ENCODE measurements around the gene TUSC2.

The TUSC2 gene

DNA sequence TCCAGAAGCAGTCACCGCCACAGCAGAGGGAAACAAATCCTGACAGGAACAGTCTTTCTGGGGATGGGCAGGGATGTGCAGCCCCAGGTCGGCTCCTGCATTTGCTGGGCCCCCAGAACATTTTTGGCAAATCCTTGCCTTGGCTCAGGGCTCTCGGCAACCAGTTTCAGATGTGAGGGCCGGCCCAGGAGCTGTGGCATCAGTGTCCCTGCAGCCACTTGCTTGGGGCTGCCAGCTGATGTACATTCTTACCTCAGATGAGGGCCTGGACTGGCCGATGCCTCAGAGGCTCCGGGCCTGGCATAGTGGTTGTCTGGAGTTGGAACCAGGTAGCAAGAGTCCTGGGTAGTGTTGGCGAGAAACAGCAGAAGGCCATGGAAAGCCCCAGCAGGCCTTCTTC is 26.8 kb upstream of the TUSC2 start:
- no peak for DNase-seq
- ATAC-seq = no peak

DNA sequence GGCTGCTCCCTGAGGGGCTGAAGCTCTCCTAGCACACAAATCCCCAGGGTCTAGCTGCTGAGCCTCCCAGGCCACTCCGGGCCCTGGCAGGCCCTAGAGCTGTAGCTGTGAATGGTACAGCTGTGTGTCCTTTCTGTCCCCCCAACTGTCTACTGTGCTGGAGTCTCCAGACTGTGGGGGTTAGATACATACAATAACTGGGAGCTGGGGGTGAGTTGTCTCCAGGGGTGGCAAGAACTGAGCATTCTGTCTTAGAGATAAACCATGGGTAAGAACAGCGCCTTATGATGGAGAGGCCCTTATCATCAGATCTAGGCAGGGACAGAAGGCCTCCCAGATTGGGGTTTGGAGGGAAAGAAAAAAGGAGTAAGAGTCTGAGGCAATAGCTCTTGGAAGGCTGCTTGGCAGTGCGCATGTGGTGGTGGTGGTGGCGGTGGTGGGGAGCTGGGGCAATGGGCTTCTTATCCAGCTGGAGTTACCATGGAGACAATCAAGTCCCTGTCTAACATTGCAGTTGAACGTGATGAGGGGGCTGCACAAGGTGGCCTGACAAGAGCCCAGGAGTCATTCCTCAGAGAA is 26.3 kb upstream of the TUSC2 start:
- no peak for ATAC-seq
- no peak for DNase-seq

- DNase-seq (no peak), ATAC-seq (no peak)
These were observed 25.4 kb upstream of the TUSC2 start for GRCh38 chr3:50353245-50354004.

- no peak for ATAC-seq
- DNase-seq = no peak
These were observed 24.8 kb upstream of the TUSC2 start for GRCh38 chr3:50352781-50353180.

DNA sequence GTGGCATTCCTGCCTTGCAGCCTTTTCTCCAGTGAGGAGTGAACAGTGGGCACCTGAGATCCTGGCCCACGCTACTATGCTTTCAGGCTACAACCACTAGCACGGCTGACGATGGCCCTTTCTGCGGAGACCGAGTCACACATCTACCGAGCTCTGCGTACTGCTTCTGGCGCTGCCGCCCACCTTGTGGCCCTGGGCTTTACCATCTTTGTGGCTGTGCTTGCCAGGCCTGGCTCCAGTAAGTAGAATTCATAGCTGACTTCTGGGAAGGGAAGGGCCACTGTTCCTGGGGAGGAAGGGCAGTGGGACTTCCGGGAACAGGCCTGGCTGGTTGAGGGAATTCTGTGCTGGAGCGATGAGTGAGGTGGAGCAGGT is 23.3 kb upstream of the TUSC2 start:
- DNase-seq (no peak), ATAC-seq (no peak)

DNA sequence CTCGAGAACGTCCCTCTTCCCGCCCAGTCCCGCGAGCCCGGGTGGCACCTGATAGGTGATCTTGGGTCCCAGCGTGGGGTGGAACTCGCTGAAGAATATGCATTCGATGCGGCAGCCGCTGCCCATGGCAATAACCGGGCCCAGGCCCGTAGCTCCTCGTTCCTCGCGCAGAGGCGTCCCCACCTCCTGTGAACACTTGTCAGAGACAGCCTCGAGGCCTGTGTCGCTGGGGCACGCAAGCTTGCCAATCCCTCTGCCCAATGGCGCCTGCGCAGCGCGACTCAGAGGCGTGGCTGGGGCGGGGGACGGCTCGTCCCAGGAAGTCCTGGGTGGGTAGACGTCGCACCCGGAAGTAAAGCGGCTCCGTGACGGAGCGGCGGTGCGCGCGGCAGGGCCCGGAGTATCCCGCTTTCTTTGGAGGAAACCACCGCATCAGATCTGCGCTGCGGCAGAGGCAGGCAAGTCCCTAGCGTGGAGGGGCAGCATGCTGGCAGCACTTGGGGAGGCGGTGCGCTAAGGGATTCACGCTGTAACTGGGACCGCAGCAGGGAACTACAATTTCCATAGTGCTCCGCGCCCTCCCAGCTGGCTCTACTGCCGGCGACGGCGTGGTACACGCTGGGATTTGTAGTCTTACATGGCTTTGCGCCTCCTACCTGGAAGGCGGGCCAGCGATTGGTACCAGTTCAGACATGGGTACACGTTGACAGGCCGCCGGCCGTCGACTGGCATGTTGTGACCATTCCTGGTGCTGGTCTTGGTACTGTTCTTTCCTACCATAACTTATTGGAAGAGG is 22.7 kb upstream of the TUSC2 start, which contains the start of the genes CYB561D2 and NPRL2:
Gene CYB561D2 (plus strand): TSS at position 336 of the 796 bp plus-strand sequence. CDS start 572 bp downstream, outside the sequence.
Gene NPRL2 (minus strand): TSS at position 249 of the 796 bp plus-strand sequence. CDS start 123 bp downstream, at position 126.
- peak; percentile 99 for DNase-seq
- peak; percentile 91 for ATAC-seq

DNA sequence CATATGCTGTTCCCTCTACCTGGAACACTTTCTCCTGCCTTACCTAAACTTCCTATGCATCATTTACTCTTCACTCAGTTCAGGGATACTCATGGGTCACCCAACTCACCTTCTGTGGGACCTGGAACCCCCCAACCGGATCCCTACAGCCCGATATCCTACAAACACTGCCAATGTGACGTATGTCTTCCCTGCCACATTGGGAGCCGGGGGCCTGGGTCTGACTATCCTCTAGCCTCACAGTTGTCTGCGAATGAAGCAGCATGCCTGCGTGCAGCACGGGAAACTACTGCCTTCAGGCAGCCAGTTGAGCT is 22.1 kb upstream of the TUSC2 start:
- ATAC-seq (no peak), DNase-seq (no peak)

DNA sequence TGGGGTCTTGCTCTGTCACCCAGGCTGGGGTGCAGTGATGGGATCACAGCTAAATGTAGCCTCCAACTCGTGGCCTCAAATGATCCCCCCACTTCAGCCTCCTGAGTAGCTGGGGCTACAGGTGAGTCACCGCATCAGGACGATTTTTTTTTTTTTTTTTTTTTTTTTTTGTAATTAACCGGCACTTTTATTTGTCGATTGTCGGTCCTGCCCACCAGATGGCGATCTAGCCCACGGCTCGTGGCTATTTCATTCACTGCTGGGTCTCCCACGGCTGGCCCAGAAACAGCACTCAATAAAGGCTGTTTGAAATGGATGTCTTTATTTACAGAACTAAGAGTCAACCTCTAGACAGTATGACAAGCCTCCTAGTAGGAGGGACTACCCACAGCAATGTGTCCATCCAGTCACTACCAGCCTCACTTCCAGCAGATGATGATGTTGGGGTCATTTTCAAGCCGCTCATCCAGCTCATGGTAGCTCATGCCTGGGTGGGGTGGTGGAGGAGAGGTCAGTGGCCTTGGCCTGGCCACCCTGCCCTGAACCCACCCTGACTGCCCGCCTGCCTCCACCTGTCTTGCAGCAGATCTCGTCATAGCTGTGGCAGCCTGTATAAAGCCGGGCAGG is 19.3 kb upstream of the TUSC2 start:
- ATAC-seq (no peak), DNase-seq (peak; percentile 76)

GRCh38 chr3:50345586-50346234 is 17.7 kb upstream of the TUSC2 start, which contains the start of gene ZMYND10:
Gene ZMYND10 (minus strand): TSS chr3:50345732. CDS start chr3:50345579, 153 bp downstream.
- peak; percentile 11 for ATAC-seq
- peak; percentile 82 for DNase-seq

DNA sequence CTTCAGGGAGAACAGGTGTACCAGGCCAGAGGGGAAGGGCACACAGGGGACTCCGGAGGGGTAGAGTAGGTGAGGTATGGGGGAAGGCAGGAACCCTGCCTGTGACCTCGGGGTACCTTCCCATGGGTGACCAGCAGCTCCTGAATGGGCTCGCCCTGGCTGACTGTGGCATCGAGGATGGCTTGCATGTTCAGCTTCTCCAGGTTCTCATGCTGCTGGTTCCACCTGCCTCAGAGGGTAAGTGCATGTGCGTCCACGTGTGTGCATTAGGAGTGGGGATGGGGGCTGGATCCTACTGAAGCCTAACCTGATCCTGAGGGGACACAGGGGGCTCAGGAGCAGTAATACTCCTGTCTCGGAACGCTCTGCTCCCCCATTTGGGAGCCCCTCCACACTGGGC is 17.0 kb upstream of the TUSC2 start:
- ATAC-seq (no peak), DNase-seq (no peak)

DNA sequence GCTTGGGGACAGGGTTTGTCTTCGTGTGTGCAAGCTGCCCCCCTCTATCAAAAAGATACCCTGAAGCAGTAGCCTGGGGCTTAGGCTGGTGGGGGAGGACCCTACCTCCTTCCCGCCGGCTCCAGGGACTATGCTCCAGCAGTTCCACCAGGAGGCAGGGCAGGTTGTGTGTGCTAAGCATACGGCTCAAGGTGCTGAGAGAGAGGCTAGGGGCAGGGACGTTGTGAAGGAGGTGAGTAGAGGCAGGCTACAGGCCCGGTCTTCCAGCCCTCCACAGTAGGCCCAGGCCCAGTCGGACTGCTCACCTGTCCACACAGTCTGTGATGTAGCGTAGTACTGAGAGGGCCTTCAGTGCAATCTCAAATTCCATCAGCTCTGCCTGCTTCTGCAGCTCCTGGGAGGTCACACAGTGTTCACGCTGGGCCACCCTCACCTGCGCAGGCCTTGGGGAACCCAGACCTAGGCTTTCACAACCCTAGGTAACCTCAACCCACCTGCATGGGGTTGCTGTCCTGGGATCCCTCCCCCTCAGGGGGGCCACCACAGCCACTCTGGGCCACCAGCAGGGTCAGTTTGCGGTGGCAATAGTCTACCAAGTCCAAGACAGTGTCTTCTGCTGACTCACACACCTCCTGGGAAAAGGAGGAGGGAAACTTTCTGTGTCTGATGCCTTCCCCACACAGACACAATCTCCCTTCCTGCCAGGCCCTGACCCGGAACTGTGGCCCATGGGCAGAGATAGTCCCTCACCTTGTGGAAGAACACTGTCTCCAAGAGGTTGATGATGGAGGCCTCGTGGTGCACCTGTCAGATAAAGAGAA is 15.0 kb upstream of the TUSC2 start:
- ATAC-seq (no peak), DNase-seq (no peak)

DNA sequence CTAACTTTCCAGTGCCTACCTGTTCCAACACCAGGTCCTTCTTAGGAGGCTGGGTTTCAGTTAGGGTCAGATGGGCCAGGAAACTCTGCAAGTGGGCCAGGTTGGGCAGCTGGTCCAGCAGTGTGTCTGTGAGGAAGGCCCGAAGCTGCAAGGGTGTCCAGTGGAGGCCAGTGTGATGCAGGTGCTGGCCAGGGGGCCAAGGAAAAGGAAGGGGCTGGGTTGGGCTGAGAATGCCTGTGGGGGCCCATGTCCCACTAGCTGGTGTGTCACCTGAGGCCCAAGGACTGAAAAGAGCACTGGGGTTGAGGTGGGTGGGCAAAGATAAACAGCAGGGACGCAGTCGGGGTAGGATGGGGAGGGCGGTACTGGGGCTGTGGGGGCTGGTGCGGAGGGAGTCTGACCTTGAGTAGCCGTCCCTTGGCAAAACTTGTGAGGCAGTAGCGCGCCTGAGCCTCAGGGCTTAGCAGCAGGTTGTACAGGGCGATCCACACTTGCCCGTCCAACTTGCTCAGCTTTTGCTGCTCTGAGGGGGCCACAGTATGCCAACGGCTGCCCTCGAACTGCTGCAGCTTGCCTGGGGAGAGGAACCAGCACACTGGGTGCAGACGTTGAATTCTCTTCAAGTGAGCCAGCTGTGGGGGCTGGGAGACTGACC is 14.1 kb upstream of the TUSC2 start:
- DNase-seq (no peak), ATAC-seq (no peak)

- DNase-seq (no peak), ATAC-seq (no peak)
These were observed 13.5 kb upstream of the TUSC2 start for GRCh38 chr3:50341537-50341936.

DNA sequence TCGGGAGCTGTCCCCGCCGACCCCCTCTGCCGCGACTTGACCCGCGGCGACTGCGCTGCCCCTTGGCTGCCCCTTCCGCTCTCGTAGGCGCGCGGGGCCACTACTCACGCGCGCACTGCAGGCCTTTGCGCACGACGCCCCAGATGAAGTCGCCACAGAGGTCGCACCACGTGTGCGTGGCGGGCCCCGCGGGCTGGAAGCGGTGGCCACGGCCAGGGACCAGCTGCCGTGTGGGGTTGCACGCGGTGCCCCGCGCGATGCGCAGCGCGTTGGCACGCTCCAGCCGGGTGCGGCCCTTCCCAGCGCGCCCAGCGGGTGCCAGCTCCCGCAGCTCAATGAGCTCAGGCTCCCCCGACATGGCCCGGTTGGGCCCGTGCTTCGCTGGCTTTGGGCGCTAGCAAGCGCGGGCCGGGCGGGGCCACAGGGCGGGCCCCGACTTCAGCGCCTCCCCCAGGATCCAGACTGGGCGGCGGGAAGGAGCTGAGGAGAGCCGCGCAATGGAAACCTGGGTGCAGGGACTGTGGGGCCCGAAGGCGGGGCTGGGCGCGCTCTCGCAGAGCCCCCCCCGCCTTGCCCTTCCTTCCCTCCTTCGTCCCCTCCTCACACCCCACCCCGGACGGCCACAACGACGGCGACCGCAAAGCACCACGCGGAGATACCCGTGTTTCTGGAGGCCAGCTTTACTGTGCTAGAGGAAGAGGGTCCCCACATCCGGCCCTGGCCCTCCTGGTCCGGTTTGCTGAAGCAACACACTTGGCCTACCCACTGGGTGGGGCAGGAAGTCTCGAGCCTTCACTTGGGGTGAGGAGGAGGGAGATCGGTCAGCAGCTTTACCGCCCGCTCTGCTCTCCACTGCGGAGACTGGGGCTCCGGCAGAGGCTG is 12.7 kb upstream of the TUSC2 start, which contains the start of gene RASSF1:
Gene RASSF1 (minus strand): TSS at position 389 of the 882 bp plus-strand sequence. CDS start 31 bp downstream, at position 358.
- ATAC-seq (peak; percentile 55), DNase-seq (peak; percentile 85)

DNA sequence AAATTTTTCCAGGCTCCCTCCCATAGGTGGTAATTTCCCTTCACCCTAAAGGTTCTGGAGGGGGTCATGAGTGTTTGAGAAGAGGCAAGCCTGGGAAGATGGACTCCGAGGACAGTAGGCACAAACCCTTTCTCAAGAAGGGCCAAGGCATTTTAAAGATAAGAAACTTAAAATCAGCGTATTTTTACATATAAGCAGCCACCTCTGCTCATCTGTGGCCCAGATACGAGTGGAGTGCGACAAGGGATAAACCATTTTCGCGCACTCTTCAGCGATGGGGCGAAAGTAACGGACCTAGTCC is 12.1 kb upstream of the TUSC2 start:
- DNase-seq (no peak), ATAC-seq (no peak)

- DNase-seq (no peak), ATAC-seq (no peak)
These were observed 11.6 kb upstream of the TUSC2 start for GRCh38 chr3:50339485-50340146.

DNA sequence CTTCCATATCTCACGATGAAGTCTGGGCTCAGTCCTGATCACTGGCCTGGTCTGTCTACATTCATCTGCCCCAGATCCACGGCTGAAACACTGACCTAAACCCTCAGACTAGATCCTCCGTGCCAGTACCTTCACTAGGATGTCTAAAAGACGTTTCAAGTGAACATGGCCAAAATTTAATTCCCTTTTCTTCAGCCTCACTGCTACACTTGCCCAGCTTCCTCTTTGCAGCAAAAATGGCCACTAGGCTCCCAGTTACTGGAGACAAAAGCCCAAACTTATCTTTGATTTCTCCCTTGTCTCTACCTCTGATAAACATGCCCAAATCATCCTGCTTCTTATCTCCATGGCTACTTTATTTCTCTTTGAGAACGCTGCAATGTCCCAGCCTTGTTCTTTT is 10.9 kb upstream of the TUSC2 start:
- no peak for DNase-seq
- no peak for ATAC-seq

- DNase-seq (peak; percentile 99), ATAC-seq (peak; percentile 78)
These were observed 9.3 kb upstream of the TUSC2 start for GRCh38 chr3:50337175-50337861.
